Measurements from ENCODE around the gene NGFR.
"Not testable (repeated sequence)": the region's sequence is repeated elsewhere in the genome, so short reads cannot be mapped to it uniquely, and the experiment has no call there.

The NGFR gene

GRCh38 chr17:49549311-49549605 is 54.2 kb downstream of the NGFR start:
- Histone ChIP-seq H3K4me3 (ENCODE audit: low read length) (no peak overlapping the region), H4K20me1 (ENCODE audit: insufficient read depth, low read length) (no peaks in the 10 kb centered on the region), H3K9me3 (replicated peaks; ENCODE audit: insufficient read depth, low read length) (no peaks in the 10 kb centered on the region), H3F3A (ENCODE audit: insufficient read depth, low read length) (no peaks in the 10 kb centered on the region), H3K36me3 (replicated peaks; ENCODE audit: insufficient read depth, low read length) (no peaks in the 10 kb centered on the region), H3K4me2 (ENCODE audit: low read depth, low read length) (no peak overlapping the region), H3K27me3 (replicated peaks; ENCODE audit: insufficient read depth, low read length) (peaks cover 55% of the 10 kb centered on the region), H3K4me1 (ENCODE audit: low read length) (no peaks in the 10 kb centered on the region), H3K79me2 (ENCODE audit: low read length) (no peaks in the 10 kb centered on the region), H3K27ac (ENCODE audit: low read length) (no peak overlapping the region), H2AFZ (ENCODE audit: low read length) (no peak overlapping the region), H3K9me2 (replicated peaks; ENCODE audit: insufficient read depth, low read length) (no peaks in the 10 kb centered on the region), H3K9ac (ENCODE audit: low read length) (no peak overlapping the region)
- no peak for DNase-seq
- TF ChIP-seq CTCF (IDR thresholded peaks at IDR 0.05; ENCODE audit: low read length) (no peak), EZH2 (optimal IDR thresholded peaks at IDR 0.05; ENCODE audit: low read depth, low read length) (no peak), EZH2phosphoT487 (IDR thresholded peaks at IDR 0.05; ENCODE audit: low read length) (no peak)

- TF ChIP-seq EZH2 (optimal IDR thresholded peaks at IDR 0.05; ENCODE audit: low read depth, low read length) (no peak), EZH2phosphoT487 (IDR thresholded peaks at IDR 0.05; ENCODE audit: low read length) (no peak), CTCF (IDR thresholded peaks at IDR 0.05; ENCODE audit: low read length) (no peak)
- DNase-seq, result no peak
- Histone ChIP-seq H3K9ac (ENCODE audit: low read length) (no peak overlapping the region), H3K36me3 (replicated peaks; ENCODE audit: insufficient read depth, low read length) (no peaks in the 10 kb centered on the region), H2AFZ (ENCODE audit: low read length) (no peak overlapping the region), H3F3A (ENCODE audit: insufficient read depth, low read length) (no peaks in the 10 kb centered on the region), H3K27ac (ENCODE audit: low read length) (no peak overlapping the region), H3K4me3 (ENCODE audit: low read length) (no peak overlapping the region), H3K4me1 (ENCODE audit: low read length) (no peaks in the 10 kb centered on the region), H3K27me3 (replicated peaks; ENCODE audit: insufficient read depth, low read length) (peaks cover 47% of the 10 kb centered on the region), H4K20me1 (ENCODE audit: insufficient read depth, low read length) (no peaks in the 10 kb centered on the region), H3K79me2 (ENCODE audit: low read length) (no peaks in the 10 kb centered on the region), H3K9me3 (replicated peaks; ENCODE audit: insufficient read depth, low read length) (no peaks in the 10 kb centered on the region), H3K9me2 (replicated peaks; ENCODE audit: insufficient read depth, low read length) (no peaks in the 10 kb centered on the region), H3K4me2 (ENCODE audit: low read depth, low read length) (no peak overlapping the region)
Measured at GRCh38 chr17:49549691-49550678, 54.9 kb downstream of the NGFR start.

GRCh38 chr17:49550764-49551163 is 55.7 kb downstream of the NGFR start:
- H3F3A ChIP-seq (ENCODE audit: insufficient read depth, low read length); H3K27ac ChIP-seq (ENCODE audit: low read length); H3K4me3 ChIP-seq (ENCODE audit: low read length); H4K20me1 ChIP-seq (ENCODE audit: insufficient read depth, low read length); H2AFZ ChIP-seq (ENCODE audit: low read length); H3K9me2 ChIP-seq (replicated peaks; ENCODE audit: insufficient read depth, low read length); H3K4me1 ChIP-seq (ENCODE audit: low read length); DNase-seq; H3K4me2 ChIP-seq (ENCODE audit: low read depth, low read length); H3K79me2 ChIP-seq (ENCODE audit: low read length); H3K9ac ChIP-seq (ENCODE audit: low read length); H3K36me3 ChIP-seq (replicated peaks; ENCODE audit: insufficient read depth, low read length); H3K9me3 ChIP-seq (replicated peaks; ENCODE audit: insufficient read depth, low read length): not testable (repeated sequence)
- H3K27me3 ChIP-seq (replicated peaks; ENCODE audit: insufficient read depth, low read length), result peaks cover 40% of the 10 kb centered on the region
